ENCODE measurements around the gene FST. TPM values are rescaled to one million over a fixed set of nuclear protein-coding genes. Genes with fewer than 3 reads are reported as not detected.

FST gene
- total and polyA plus RNA-seq, 2 of the 13 experiments (the other 11 are each of a cell fraction or from before 2014, with no cell fraction given), result 38.6 to 136 TPM

- TF ChIP-seq KLF16 (CRISPR knock-in tag; IDR thresholded peaks at IDR 0.05), result peak in 1 of 2 experiments; percentile 37; a peak in 1 of 4 replicates
- TF ChIP-seq ZFP36L1 (CRISPR knock-in tag; IDR thresholded peaks at IDR 0.05), result no peak; the same call in 1 of the 2 replicates
- TF ChIP-seq GTF3A (CRISPR knock-in tag; conservative IDR thresholded peaks at IDR 0.05), result no peak
- TF ChIP-seq ZNF75D (CRISPR knock-in tag; IDR thresholded peaks at IDR 0.05; ENCODE audit: borderline replicate concordance), result no peak
- TF ChIP-seq NFKBIZ (CRISPR knock-in tag; IDR thresholded peaks at IDR 0.05), result 0 out of 2 replicates have a peak, but pooled peaks have one; percentile 22
- TF ChIP-seq KMT2B (CRISPR knock-in tag; IDR thresholded peaks at IDR 0.05), result no peak
- TF ChIP-seq SMC3 (IDR thresholded peaks at IDR 0.05; ENCODE audit: low read length), result no peak
- no peak for TF ChIP-seq ZNF782 (CRISPR knock-in tag; IDR thresholded peaks at IDR 0.05; ENCODE audit: borderline replicate concordance)
- no peak for TF ChIP-seq BRF2 (CRISPR knock-in tag; IDR thresholded peaks at IDR 0.05)
- no peak for TF ChIP-seq SALL2 (CRISPR knock-in tag; IDR thresholded peaks at IDR 0.05)
- 0 out of 2 replicates have a peak, but pooled peaks have one; percentile 30 for TF ChIP-seq KMT2A (CRISPR knock-in tag; IDR thresholded peaks at IDR 0.05)
- no peak for TF ChIP-seq ZBTB39 (CRISPR knock-in tag; IDR thresholded peaks at IDR 0.05)
- no peak; the same call in 1 of the 2 replicates for TF ChIP-seq ZMYM4 (CRISPR knock-in tag; IDR thresholded peaks at IDR 0.05)
- TF ChIP-seq POLR2AphosphoS5 (IDR thresholded peaks at IDR 0.05; ENCODE audit: low read depth, low read length), result no peak
- TF ChIP-seq JUN (CRISPR knock-in tag; IDR thresholded peaks at IDR 0.05), result no peak
- TF ChIP-seq, protein P1, sequence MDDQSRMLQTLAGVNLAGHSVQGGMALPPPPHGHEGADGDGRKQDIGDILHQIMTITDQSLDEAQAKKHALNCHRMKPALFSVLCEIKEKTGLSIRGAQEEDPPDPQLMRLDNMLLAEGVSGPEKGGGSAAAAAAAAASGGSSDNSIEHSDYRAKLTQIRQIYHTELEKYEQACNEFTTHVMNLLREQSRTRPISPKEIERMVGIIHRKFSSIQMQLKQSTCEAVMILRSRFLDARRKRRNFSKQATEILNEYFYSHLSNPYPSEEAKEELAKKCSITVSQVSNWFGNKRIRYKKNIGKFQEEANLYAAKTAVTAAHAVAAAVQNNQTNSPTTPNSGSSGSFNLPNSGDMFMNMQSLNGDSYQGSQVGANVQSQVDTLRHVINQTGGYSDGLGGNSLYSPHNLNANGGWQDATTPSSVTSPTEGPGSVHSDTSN (CRISPR knock-in tag; IDR thresholded peaks at IDR 0.05; ENCODE audit: borderline replicate concordance), result no peak
- no peak for TF ChIP-seq ZKSCAN8 (CRISPR knock-in tag; IDR thresholded peaks at IDR 0.05; ENCODE audit: borderline replicate concordance)
- TF ChIP-seq GPN1 (CRISPR knock-in tag; IDR thresholded peaks at IDR 0.05; ENCODE audit: borderline replicate concordance), result no peak
- TF ChIP-seq, protein P2, sequence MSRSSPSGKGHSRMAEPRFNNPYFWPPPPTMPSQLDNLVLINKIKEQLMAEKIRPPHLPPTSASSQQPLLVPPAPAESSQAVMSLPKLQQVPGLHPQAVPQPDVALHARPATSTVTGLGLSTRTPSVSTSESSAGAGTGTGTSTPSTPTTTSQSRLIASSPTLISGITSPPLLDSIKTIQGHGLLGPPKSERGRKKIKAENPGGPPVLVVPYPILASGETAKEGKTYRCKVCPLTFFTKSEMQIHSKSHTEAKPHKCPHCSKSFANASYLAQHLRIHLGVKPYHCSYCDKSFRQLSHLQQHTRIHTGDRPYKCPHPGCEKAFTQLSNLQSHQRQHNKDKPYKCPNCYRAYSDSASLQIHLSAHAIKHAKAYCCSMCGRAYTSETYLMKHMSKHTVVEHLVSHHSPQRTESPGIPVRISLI (CRISPR knock-in tag; IDR thresholded peaks at IDR 0.05; ENCODE audit: borderline replicate concordance), result peak; percentile 7; the same call in 1 of the 2 replicates
- no peak for TF ChIP-seq ZSCAN30 (CRISPR knock-in tag; IDR thresholded peaks at IDR 0.05)
- TF ChIP-seq ATM (IDR thresholded peaks at IDR 0.05; ENCODE audit: borderline replicate concordance), result no peak
- TF ChIP-seq, protein P3, sequence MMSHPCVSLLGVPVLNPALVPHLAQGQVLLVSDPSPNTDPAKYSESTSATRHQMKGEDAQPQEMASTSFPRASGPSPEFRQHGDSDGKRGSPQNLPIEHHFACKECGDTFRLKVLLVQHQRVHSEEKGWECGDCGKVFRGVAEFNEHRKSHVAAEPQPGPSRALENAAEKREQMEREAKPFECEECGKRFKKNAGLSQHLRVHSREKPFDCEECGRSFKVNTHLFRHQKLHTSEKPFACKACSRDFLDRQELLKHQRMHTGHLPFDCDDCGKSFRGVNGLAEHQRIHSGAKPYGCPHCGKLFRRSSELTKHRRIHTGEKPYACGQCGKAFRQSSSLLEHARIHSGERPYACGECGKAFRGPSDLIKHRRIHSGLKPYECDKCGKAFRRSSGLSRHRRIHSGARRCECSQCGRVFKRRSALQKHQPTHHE (CRISPR knock-in tag; IDR thresholded peaks at IDR 0.05; ENCODE audit: borderline replicate concordance), result no peak
- 0 out of 2 replicates have a peak, but pooled peaks have one; percentile 38 for TF ChIP-seq SP4 (CRISPR knock-in tag; IDR thresholded peaks at IDR 0.05)
- no peak for TF ChIP-seq FOXK2 (IDR thresholded peaks at IDR 0.05)
Observed at GRCh38 chr5:53478411-53479044, 1.9 kb upstream of the FST start (continued).

Data from HepG2 (cell line).